ENCODE results near the gene TMEM175.

Gene TMEM175

DNA sequence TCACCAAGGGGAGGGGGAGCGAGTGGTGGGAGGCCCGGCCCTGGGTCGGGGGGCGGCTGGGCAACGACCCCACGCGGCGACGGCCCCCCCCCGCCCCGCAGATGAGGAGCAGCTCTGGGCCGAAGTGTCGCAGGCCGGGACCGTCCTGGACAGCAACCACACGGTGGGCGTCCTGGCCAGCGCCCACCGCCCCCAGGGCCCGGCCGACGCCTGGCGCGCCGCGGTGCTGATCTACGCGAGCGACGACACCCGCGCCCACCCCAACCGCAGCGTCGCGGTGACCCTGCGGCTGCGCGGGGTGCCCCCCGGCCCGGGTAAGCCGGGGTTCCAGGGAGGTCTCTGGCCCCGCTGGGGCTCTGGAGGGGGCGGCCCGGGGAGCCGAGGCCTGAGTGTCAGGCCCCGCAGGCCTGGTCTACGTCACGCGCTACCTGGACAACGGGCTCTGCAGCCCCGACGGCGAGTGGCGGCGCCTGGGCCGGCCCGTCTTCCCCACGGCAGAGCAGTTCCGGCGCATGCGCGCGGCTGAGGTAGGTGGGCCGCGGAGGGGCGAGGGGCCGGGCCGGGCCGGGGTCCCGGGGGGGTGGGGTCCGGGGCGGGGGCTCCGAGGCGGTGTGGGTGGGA lies 70.5 kb downstream of the TMEM175 start:
- Histone ChIP-seq H3K27me3 (ENCODE audit: insufficient read depth, low read length) (peaks cover 51% of the 10 kb centered on the region), H3K4me1 (ENCODE audit: control insufficient read depth, insufficient read depth, low read length, unreplicated experiment) (peaks cover 4% of the 10 kb centered on the region), H3K4me3 (ENCODE audit: low read depth, low read length) (no peak overlapping the region; the same call in 1 of the 2 replicates), H3K36me3 (ENCODE audit: insufficient read depth, low read length) (no peaks in the 10 kb centered on the region), H3K79me2 (ENCODE audit: control insufficient read depth, insufficient read depth, low read length, unreplicated experiment) (no peaks in the 10 kb centered on the region), H3K27ac (ENCODE audit: low read depth, low read length) (no peak overlapping the region), H2AFZ (ENCODE audit: low read length, unreplicated experiment) (no peak overlapping the region)

DNA sequence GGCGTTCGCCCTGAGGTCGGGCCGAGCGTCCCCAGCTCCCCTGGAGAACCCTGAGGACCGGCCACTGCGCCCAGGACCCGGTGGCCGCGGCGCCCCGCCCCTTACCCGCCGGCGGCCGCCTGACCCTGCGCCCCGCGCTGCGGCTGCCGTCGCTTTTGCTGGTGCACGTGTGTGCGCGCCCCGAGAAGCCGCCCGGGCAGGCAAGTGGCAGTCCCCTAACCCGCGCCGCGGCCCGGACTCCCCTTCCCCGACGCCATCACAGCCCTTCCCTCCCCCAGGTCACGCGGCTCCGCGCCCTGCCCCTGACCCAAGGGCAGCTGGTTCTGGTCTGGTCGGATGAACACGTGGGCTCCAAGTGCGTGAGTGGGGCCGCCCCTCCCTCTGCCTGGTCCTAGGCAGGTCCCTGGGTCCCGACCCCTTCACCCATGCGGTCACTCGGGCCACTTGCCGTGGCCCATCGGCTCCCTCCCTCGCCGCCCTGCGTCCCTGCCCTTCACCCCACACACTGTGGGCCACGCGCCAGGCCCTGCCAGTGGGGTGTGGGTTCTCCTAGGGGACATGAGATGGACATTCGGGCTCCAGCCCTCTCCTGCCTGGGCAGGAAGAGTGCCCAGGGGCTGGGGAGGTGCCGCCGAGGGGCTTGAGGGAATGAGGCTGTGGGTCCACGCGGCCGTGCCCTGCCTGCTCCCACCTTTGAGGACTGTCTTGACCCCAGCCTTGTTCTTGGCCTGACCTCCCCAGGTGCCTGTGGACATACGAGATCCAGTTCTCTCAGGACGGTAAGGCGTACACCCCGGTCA lies 71.2 kb downstream of the TMEM175 start:
- Histone ChIP-seq H3K27ac (ENCODE audit: low read depth, low read length) (no peak overlapping the region), H3K4me3 (ENCODE audit: low read depth, low read length) (no peak overlapping the region), H3K4me1 (ENCODE audit: control insufficient read depth, insufficient read depth, low read length, unreplicated experiment) (no peaks in the 10 kb centered on the region), H3K36me3 (ENCODE audit: insufficient read depth, low read length) (no peaks in the 10 kb centered on the region), H3K27me3 (ENCODE audit: insufficient read depth, low read length) (peaks cover 51% of the 10 kb centered on the region), H2AFZ (ENCODE audit: low read length, unreplicated experiment) (no peak overlapping the region), H3K79me2 (ENCODE audit: control insufficient read depth, insufficient read depth, low read length, unreplicated experiment) (no peaks in the 10 kb centered on the region)

DNA sequence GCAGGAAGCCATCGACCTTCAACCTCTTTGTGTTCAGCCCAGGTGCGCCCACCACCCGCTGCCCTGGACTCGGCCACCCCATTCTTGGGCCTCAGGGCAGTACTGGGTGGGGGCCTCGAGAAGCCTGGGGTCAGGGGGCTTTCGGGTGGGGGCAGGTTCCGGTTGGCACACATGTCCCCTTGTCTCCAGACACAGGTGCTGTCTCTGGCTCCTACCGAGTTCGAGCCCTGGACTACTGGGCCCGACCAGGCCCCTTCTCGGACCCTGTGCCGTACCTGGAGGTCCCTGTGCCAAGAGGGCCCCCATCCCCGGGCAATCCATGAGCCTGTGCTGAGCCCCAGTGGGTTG lies 71.8 kb downstream of the TMEM175 start:
- Histone ChIP-seq H3K4me3 (ENCODE audit: low read depth, low read length) (no peak overlapping the region), H3K36me3 (ENCODE audit: insufficient read depth, low read length) (no peaks in the 10 kb centered on the region), H3K27ac (ENCODE audit: low read depth, low read length) (no peak overlapping the region), H2AFZ (ENCODE audit: low read length, unreplicated experiment) (no peak overlapping the region), H3K4me1 (ENCODE audit: control insufficient read depth, insufficient read depth, low read length, unreplicated experiment) (no peaks in the 10 kb centered on the region), H3K79me2 (ENCODE audit: control insufficient read depth, insufficient read depth, low read length, unreplicated experiment) (no peaks in the 10 kb centered on the region), H3K27me3 (ENCODE audit: insufficient read depth, low read length) (peaks cover 53% of the 10 kb centered on the region)

DNA sequence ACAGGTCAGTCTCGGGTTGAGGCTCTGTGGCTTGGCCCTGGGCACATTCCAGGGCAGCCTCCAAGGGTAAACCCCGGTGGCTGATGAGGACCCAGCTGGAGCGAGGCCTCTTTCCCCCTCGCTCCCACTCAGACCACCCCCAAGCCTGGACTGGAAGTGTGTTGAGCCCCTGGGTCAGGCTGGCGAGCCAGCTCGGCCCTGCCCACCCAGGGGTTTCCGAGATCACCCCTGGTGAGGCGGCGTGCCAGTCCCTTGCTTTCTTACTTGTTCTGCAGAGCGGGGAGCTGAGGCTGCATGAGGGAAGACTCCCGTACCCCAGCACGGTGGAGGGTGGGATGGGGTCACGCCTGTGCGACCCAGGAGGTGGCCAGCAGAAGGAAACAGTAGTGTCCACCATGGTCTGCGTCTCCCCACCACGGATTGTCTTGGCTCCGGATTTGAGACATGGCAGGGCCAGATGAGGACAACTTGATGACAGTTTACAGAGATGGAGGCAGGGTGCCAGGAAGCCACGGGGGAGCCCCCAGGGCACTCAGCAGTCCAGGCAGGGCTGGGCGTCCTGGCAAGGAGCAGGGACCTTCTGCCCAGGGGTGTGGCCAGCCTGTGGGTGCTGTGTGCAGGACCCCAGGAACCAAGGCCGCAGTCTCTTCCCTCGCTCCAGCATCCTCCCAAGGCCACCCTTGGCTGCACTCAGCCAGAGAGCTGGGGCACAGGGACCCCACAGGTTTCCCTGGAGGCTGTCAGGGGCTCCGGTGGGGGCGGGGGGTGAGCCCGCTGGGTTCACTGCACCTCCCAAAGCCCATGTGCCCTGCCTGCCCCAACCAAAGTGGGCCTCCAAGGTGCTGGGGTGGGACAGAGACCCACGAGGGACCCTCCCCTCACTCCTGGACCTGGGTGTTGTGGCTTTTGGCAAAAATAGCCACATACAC lies 72.6 kb downstream of the TMEM175 start:
- Histone ChIP-seq H3K79me2 (ENCODE audit: control insufficient read depth, insufficient read depth, low read length, unreplicated experiment) (no peaks in the 10 kb centered on the region), H3K4me1 (ENCODE audit: control insufficient read depth, insufficient read depth, low read length, unreplicated experiment) (peaks cover under 1% of the 10 kb centered on the region), H2AFZ (ENCODE audit: low read length, unreplicated experiment) (no peak overlapping the region), H3K27me3 (ENCODE audit: insufficient read depth, low read length) (peaks cover 56% of the 10 kb centered on the region), H3K4me3 (ENCODE audit: low read depth, low read length) (no peak overlapping the region), H3K36me3 (ENCODE audit: insufficient read depth, low read length) (no peaks in the 10 kb centered on the region), H3K27ac (ENCODE audit: low read depth, low read length) (no peak overlapping the region)

DNA sequence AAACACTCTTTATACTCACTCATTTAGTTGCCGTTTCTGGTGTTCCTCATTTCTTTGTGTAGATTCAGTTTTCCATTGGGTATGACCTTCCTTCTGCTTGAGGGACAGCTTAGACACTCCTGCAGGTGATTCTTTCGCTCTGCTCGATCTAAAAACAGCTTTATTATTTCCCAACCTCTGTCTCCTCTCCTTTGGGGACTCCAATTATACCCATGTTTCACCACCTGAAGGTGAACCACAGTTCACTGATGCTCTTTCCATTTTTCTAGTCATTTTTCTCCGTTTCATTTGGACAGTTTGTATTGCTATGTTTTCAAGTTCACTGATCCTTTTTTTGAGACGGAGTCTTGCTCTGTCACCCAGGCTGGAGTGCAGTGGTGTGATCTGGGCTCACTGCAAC lies 74.6 kb downstream of the TMEM175 start:
- Histone ChIP-seq H3K79me2 (ENCODE audit: control insufficient read depth, insufficient read depth, low read length, unreplicated experiment) (no peaks in the 10 kb centered on the region), H3K4me3 (ENCODE audit: low read depth, low read length) (no peak overlapping the region), H3K4me1 (ENCODE audit: control insufficient read depth, insufficient read depth, low read length, unreplicated experiment) (peaks cover 8% of the 10 kb centered on the region), H2AFZ (ENCODE audit: low read length, unreplicated experiment) (no peak overlapping the region), H3K27me3 (ENCODE audit: insufficient read depth, low read length) (peaks cover 50% of the 10 kb centered on the region), H3K27ac (ENCODE audit: low read depth, low read length) (no peak overlapping the region), H3K36me3 (ENCODE audit: insufficient read depth, low read length) (no peaks in the 10 kb centered on the region)
